HG02840 (cell line): ENCODE results near the gene ANK2.

ENCODE experiments used
- ATAC-seq: cut with Tn5 transposase; IDR thresholded peaks from one replicate; pipeline ENCODE4 v1.9.1; 2021; ENCODE audit warnings: mild to moderate bottlenecking, moderate library complexity, moderate number of reproducible peaks; ENCODE audit not compliant: unreplicated experiment, low FRiP score

ANK2 gene

GRCh38 chr4:113145519-113146291 lies 96.3 kb downstream of the ANK2 start:
- ATAC-seq, result no peak

GRCh38 chr4:113146876-113147358 lies 97.5 kb downstream of the ANK2 start:
- peak; percentile 82 for ATAC-seq

- ATAC-seq, result no peak
Observed at GRCh38 chr4:113147498-113148111, 98.2 kb downstream of the ANK2 start.

GRCh38 chr4:113148925-113149324 lies 99.5 kb downstream of the ANK2 start:
- ATAC-seq, result no peak

GRCh38 chr4:113153529-113154101 lies 104.2 kb downstream of the ANK2 start:
- no peak for ATAC-seq

- no peak for ATAC-seq
Observed at GRCh38 chr4:113154281-113154680, 104.8 kb downstream of the ANK2 start.

GRCh38 chr4:113157086-113157857 lies 107.8 kb downstream of the ANK2 start:
- ATAC-seq, result no peak

- ATAC-seq, result no peak
Observed at GRCh38 chr4:113159942-113160545, 110.6 kb downstream of the ANK2 start.

- ATAC-seq, result no peak
Observed at GRCh38 chr4:113160548-113160947, 111.1 kb downstream of the ANK2 start.

GRCh38 chr4:113162089-113162488 lies 112.6 kb downstream of the ANK2 start:
- no peak for ATAC-seq

GRCh38 chr4:113169368-113169767 lies 119.9 kb downstream of the ANK2 start:
- ATAC-seq, result no peak

- no peak for ATAC-seq
Observed at GRCh38 chr4:113170115-113170804, 120.8 kb downstream of the ANK2 start.

- no peak for ATAC-seq
Observed at GRCh38 chr4:113170805-113171468, 121.5 kb downstream of the ANK2 start.

- ATAC-seq, result no peak
Observed at GRCh38 chr4:113173126-113173792, 123.8 kb downstream of the ANK2 start.

GRCh38 chr4:113173793-113174264 lies 124.4 kb downstream of the ANK2 start:
- ATAC-seq, result no peak

- no peak for ATAC-seq
Observed at GRCh38 chr4:113179091-113179490, 129.6 kb downstream of the ANK2 start.

- no peak for ATAC-seq
Observed at GRCh38 chr4:113179996-113180395, 130.5 kb downstream of the ANK2 start.

GRCh38 chr4:113181289-113182007 lies 132.0 kb downstream of the ANK2 start:
- no peak for ATAC-seq
